ENCODE measurements around the gene TMEM184B.

Gene TMEM184B

DNA sequence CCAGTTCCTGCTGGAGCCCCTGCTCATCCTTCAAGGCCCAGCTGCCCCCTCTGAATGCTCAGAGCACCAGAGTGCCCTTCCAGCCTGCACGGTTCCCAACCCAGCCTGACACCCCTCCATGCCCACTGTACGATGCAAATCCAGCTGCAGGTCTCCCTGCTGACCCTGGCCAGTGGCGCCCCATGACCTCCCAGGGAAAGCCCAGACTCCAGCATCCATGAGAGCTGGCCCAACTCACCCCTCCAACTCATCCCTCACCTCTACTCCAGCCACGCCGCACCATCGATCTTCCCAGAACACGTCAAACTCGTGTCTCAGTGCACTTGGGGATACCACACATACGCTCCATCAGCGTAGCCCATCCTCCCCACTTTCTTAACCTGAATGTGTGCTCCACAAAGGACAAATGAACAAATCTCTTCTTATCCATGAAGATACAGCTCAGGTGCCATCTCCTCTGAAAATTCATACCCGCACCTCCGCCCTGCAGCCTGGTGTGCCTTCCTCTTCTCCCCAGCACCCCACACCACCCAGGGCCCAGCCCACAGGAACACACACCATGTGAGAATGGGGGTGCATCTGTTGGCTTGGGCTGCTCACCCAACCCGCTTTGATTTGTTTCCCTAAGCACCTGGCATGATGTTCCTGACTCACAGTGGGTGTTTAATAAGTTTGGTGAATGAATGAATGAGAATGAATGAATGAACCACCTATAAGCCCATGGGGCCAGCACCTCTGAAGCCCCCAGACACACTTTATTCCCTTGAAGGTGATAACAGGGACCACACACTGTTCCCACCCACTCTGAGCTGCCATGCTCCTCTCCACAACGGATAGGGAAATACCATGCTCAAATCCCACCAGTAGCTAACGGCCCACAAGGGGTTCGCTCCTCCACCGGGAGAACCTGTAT is 97.3 kb downstream of the TMEM184B start:
- no peak for DNase-seq

DNA sequence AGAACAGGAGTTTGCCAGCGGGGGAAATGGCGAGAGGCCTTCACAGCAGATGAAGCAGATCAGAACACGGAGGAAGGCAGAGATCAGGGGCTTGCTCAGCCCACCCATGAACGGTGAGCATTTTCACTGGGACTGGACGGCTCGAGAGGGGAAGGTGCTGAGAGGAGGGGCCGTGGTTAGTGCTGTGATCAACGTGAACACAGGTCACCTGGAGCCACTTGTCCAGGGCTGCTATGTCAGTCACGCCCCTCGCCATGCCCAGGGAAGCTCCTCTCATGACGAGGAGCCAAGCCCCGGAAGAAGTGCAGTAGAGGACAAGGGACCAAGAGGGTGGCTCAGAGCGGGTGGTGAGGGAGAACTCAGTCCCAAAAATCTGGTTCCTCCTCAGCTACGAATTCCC is 98.2 kb downstream of the TMEM184B start:
- DNase-seq = no peak

DNA sequence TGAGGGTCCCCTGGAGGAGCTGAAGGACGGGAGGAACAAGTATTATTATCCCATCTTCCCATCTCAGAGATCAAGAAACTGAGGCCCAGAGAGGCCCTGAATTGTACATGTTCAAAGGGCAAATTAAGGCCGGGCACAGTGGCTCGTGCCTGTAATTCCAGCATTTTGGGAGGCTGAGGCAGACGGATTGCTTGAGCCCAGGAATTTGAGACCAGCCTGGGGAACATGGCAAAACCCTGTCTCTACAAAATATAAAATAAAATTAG is 99.2 kb downstream of the TMEM184B start:
- no peak for DNase-seq

DNA sequence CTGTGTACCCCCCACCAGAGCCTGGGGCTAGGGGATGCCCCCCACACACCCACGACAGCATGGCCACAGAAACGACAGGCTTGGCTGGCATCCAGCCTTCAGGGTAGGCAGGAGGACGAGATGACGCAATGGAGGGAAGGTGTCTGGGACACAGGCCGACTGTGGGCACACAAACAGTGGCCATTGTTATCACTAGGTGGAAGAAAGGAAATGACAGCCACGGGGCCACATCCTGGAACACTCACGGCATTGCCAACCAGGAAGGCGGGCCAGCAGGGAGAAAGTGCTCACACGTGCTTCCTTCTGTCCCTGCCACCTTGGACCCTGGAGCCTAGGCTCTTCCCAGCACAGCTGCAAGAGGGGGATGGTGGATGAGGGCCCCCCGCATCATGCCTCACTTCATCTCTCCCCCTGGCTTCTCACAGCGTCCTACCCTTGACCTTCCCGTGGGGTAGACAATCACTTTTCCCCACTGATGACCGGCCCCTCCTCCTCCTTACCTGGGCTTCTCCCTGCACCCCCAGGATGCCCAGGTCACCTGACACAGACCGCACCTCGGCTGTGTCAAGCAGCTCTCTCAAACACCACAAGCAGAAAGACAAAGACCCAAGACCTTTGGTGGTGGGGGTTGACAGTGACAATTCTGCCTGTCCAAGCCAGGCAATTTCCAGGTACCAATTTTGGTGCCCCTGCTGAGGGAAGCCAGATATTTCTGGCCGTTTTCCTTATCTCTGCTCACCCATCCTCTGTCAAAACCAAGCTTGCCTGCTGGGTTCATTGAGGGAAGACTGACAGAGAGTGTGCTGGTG is 99.8 kb downstream of the TMEM184B start:
- DNase-seq = no peak

DNA sequence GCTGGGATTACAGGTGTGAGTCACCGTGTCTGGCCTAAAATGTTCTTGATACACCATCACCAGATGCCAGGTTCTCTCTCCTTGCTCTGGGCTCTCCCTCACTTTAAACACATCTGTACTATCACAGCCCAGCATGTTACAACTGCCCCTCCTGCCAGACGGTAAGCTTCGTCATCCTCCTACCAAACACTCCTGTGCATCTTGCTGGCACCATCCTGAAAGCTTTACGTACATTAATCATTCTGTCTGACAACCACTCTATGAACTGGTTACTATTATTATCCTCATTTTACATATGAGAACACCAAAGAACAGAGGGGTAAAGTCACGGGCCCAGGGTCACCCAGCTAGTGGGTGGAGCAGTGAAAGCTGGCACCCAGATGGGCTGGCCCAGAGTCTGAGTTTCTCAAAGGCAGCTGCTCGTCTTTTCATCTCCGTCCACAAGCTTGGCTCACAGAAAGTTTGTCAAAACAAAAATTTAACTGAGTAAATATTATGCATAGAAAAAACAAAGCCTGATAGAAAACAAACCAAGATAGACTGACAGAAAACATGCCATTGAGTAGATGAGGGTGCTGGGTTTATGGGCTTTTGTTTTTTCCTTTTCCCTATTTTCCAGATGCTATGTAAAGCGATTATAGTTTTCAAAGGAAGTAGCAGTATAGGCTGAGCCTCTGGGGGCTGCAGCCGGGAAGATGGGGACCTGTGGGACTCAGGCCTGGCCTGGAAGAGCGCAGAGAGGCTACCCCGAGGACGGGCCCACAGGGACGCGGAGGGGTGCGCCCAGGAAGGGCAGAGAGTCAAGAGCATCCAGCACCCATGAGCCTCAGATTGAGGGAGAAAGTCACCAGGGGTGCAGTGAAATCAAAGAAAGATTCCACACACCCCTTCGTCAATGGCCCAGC is 100.6 kb downstream of the TMEM184B start:
- DNase-seq = no peak

DNA sequence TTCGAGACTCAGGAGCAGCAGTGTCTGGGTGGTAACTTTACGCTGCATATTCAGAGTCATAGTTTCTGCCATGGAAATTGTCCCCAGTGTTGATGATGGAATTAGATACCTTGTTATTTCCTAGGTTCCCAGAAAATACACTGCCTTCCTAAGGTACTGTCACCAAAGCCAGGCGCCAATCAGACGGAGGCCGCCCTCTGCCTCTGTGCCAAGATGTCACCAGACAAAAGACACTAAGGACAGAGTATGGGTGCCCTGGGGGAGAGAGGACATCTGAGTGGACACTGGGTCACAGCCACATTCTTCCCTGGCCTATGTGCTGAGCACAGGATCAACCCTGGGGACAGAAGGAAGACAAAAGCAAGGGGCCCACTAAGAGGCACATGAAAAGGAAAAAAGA is 102.3 kb downstream of the TMEM184B start:
- DNase-seq = no peak
